ENCODE measurements around the gene MAGI1.

DNA sequence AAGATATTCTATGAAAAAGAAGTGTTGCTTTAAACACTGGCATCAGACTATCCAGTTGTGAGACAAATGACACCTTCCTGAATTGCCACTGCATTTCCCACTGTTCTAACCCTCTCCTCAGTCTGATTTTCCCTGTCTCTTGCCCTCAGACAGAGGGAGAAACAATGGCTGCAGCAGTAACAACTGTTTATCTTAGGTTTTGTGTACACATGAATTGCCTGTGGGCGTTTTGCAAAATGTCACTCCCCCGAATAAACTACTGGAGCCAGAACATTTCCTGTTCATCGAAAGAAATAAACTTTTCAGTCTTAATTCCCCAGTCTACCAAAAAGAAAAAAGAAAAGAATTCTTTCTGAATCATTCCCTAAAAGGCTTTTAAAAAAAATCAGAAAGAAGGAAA, 155.1 kb downstream of the MAGI1 start:
- TF ChIP-seq, protein P1, sequence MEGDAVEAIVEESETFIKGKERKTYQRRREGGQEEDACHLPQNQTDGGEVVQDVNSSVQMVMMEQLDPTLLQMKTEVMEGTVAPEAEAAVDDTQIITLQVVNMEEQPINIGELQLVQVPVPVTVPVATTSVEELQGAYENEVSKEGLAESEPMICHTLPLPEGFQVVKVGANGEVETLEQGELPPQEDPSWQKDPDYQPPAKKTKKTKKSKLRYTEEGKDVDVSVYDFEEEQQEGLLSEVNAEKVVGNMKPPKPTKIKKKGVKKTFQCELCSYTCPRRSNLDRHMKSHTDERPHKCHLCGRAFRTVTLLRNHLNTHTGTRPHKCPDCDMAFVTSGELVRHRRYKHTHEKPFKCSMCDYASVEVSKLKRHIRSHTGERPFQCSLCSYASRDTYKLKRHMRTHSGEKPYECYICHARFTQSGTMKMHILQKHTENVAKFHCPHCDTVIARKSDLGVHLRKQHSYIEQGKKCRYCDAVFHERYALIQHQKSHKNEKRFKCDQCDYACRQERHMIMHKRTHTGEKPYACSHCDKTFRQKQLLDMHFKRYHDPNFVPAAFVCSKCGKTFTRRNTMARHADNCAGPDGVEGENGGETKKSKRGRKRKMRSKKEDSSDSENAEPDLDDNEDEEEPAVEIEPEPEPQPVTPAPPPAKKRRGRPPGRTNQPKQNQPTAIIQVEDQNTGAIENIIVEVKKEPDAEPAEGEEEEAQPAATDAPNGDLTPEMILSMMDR (IDR thresholded peaks at IDR 0.05) = no peak
- no peak for TF ChIP-seq POLR2A (IDR thresholded peaks at IDR 0.05)
- TF ChIP-seq EP300 (IDR thresholded peaks at IDR 0.05) = no peak
